ENCODE results near the gene P4HA1.

- TF ChIP-seq CTCF (conservative IDR thresholded peaks at IDR 0.05; ENCODE audit: low read length) (no peak), EZH2phosphoT487 (IDR thresholded peaks at IDR 0.05; ENCODE audit: borderline replicate concordance, low read depth, low read length) (no peak)
These were observed 116.3 kb downstream of the P4HA1 start for GRCh38 chr10:72980348-72980747.

All from OCI-LY7 (cell line).